ENCODE results near the gene NOXO1.
"Not testable (repeated sequence)": the region's sequence is repeated elsewhere in the genome, so short reads cannot be mapped to it uniquely, and the experiment has no call there.

NOXO1 gene

GRCh38 chr16:1942047-1942809 is 39.0 kb downstream of the NOXO1 start:
- no peak for TF ChIP-seq CTCF (IDR thresholded peaks at IDR 0.05; ENCODE audit: extremely low read depth, missing control alignments)
- DNase-seq (ENCODE audit: low spot score), result no peak

- no peak for DNase-seq (ENCODE audit: low spot score)
- no peak for TF ChIP-seq CTCF (IDR thresholded peaks at IDR 0.05; ENCODE audit: extremely low read depth, missing control alignments)
Measured at GRCh38 chr16:1941162-1942046, 39.9 kb downstream of the NOXO1 start.

- no peak for DNase-seq (ENCODE audit: low spot score)
- no peak for TF ChIP-seq CTCF (IDR thresholded peaks at IDR 0.05; ENCODE audit: extremely low read depth, missing control alignments)
Measured at GRCh38 chr16:1940273-1941161, 40.8 kb downstream of the NOXO1 start.

- DNase-seq (ENCODE audit: low spot score), result not testable (repeated sequence)
Measured at GRCh38 chr16:1939833-1940232, 41.4 kb downstream of the NOXO1 start.

- no peak for TF ChIP-seq CTCF (IDR thresholded peaks at IDR 0.05; ENCODE audit: extremely low read depth, missing control alignments)
- no peak for DNase-seq (ENCODE audit: low spot score)
Measured at GRCh38 chr16:1938910-1939309, 42.4 kb downstream of the NOXO1 start.

GRCh38 chr16:1938316-1938715 is 43.0 kb downstream of the NOXO1 start:
- TF ChIP-seq CTCF (IDR thresholded peaks at IDR 0.05; ENCODE audit: extremely low read depth, missing control alignments), result no peak

GRCh38 chr16:1936945-1937479 is 44.3 kb downstream of the NOXO1 start:
- DNase-seq (ENCODE audit: low spot score), result no peak
- TF ChIP-seq CTCF (IDR thresholded peaks at IDR 0.05; ENCODE audit: extremely low read depth, missing control alignments), result no peak

More at GRCh38 chr16:1938316-1938715, 43.0 kb downstream of the NOXO1 start:
- no peak for DNase-seq (ENCODE audit: low spot score)
